K562 treated with DMSO at 1 percent for 24 hours (cell line): Measurements from ENCODE around the gene LGALS8. TPM values are rescaled to one million over a fixed set of nuclear protein-coding genes. Genes with fewer than 3 reads are reported as not detected.

ENCODE experiments used
- total RNA-seq: library from RNA; unstranded; fragments of 300-600 nt; gene quantifications from 2 replicates; pipeline ENCODE4 v1.2.3, GENCODE V29; 2022; ENCODE audit warnings: low read depth; ENCODE audit not compliant: insufficient read depth

Gene LGALS8
- 43.1 and 50.3 TPM in 2 replicates for total RNA-seq

GRCh38 chr1:236523704-236524141 is at the start of gene LGALS8:
TSS of gene LGALS8 (plus strand) at chr1:236523982. CDS start at chr1:236526071, 2,089 bp downstream.

Other genes starting within 250 kb of the LGALS8 start
- gene ERO1B, start 242.0 kb upstream of the LGALS8 start, total RNA-seq: 5.0 and 5.2 TPM in 2 replicates
- gene EDARADD, start 129.7 kb upstream of the LGALS8 start, total RNA-seq: 12.2 and 14.0 TPM in 2 replicates
- 8.3 and 10.8 TPM in 2 replicates for gene HEATR1, start 80.5 kb downstream of the LGALS8 start, total RNA-seq
- gene ACTN2, start 162.5 kb downstream of the LGALS8 start, total RNA-seq: 0.59 and 1.1 TPM in 2 replicates